Stimulated activated CD8-positive, alpha-beta memory T cell treated with anti-CD3 and anti-CD28 coated beads, Interleukin-12 subunit alpha, Interleukin-12 subunit beta, amount 100 ng/mL, for 24 hours (primary cell): Measurements from ENCODE around the gene ULK1.

Experiments
- DNase-seq: peaks from one replicate; pipeline ENCODE4 v3.0.0-alpha.2; 2020; ENCODE audit errors: extremely low read depth

ULK1 gene

GRCh38 chr12:131908092-131909080 lies 14.0 kb downstream of the ULK1 start:
- DNase-seq, result no peak

DNA sequence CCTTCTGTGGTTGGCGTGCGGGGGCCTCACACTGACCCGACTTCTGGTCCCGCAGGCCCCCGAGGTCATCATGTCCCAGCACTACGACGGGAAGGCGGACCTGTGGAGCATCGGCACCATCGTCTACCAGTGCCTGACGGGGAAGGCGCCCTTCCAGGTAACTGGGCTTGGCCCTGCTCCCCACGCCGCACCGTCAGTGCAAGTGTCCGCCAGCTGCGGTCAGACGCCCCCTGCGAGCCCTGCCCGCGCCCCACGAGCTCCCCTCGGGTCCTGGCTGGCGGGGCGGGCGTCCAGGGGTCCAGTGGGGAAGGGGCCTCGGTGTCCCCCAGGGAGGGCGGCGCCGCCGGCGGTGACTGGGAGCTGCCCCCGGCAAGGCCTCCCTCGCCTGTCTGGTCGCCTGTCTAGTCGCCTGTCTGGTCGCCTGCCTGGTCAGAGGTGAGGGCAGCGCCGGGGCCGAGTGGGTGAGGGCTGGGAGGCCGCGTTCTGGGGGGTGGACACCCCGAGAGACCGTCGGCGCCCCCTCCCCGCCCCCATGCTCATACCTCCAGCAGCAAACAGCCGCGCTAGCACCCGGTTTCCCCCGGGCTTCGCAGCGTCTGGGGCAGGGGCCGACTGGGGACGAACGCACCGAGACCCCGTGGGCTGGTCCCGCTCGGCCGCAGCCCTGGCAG lies 14.8 kb downstream of the ULK1 start:
- no peak for DNase-seq

DNA sequence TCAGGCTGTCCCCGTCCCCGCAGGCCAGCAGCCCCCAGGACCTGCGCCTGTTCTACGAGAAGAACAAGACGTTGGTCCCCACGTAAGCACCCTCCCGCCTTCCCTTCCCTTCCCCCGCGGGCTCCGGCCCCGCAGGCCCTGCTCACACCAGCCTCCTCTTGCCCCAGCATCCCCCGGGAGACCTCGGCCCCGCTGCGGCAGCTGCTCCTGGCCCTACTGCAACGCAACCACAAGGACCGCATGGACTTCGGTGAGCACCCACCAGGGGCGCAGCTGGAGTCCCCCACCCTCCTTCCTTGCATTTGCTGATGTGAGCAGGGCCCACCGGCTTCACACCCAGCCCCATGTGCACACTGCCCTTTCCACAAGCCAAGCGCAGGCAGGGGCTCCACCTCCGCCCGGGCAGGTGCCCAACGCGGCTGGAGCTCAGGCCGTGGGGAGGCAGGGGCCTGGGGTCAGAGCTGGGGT lies 15.4 kb downstream of the ULK1 start:
- no peak for DNase-seq

- DNase-seq, result no peak
Measured at GRCh38 chr12:131910302-131911027, 16.0 kb downstream of the ULK1 start.

- DNase-seq, result no peak
Measured at GRCh38 chr12:131911028-131911650, 16.7 kb downstream of the ULK1 start.

DNA sequence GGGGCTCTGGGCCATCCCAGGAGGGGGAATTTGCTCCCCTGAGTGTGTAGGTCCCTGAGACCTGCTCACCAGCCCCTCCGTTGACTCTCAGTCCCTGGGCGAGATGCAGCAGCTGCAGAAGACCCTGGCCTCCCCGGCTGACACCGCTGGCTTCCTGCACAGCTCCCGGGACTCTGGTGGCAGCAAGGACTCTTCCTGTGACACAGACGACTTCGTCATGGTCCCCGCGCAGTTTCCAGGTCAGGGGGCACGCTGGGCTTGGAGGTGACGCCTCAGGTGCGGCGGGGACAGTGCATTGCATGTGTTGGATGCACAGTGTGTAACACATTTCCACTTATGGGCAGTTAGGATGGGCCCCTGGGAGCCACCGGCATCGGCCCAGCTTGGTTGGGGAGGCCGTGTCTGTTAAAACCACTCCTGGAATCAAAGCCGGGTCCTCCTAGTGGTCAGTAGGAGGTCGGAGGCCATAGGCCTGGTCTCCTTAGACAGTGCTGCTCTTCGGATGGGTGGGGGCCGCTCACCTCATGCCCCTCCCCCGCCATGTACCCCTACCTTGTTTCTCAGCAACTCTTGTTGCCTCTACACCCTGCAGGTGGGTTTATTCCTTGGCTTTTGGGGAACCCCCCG lies 17.5 kb downstream of the ULK1 start:
- DNase-seq, result no peak

- no peak for DNase-seq
Measured at GRCh38 chr12:131912518-131913274, 18.3 kb downstream of the ULK1 start.

- DNase-seq, result no peak
Measured at GRCh38 chr12:131913666-131914065, 19.2 kb downstream of the ULK1 start.

- DNase-seq, result no peak
Measured at GRCh38 chr12:131914179-131914702, 19.8 kb downstream of the ULK1 start.

DNA sequence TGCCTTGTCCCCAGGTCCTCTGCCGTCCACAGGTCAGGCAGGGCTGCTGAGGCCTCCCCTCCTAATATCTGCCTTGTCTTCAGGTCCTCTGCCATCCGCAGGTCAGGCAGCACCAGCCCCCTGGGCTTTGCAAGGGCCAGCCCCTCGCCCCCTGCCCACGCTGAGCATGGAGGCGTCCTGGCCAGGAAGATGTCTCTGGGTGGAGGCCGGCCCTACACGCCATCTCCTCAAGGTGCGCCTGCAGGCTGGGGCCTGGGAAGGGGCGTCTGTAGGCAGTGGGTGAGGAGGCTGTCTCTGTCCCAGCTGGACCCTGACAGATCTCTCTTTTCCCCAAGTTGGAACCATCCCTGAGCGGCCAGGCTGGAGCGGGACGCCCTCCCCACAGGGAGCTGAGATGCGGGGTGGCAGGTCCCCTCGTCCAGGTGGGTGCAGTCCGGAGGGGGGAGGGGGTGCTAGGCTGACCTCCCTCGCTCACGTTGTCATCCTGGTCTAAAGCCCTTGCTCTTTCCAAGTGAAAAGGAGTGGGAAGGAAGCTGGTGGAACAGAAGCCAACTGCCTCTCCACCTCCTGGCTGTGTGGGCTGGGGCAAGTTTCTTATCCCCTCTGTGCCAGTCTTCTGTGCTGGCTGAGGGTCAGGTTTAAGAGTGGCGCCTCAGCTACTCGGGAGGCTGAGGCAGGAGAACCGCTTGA lies 20.7 kb downstream of the ULK1 start:
- no peak for DNase-seq

DNA sequence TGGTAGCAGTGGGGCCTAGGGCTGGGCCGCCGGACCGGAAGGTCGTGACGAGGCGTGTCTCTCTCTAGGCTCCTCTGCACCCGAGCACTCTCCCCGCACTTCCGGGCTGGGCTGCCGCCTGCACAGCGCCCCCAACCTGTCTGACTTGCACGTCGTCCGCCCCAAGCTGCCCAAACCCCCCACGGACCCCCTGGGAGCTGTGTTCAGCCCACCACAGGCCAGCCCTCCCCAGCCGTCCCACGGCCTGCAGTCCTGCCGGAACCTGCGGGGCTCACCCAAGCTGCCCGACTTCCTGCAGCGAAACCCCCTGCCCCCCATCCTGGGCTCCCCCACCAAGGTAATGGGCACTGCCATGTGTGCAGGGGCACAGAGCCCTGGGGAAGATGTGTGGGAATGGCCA lies 21.4 kb downstream of the ULK1 start:
- no peak for DNase-seq

DNA sequence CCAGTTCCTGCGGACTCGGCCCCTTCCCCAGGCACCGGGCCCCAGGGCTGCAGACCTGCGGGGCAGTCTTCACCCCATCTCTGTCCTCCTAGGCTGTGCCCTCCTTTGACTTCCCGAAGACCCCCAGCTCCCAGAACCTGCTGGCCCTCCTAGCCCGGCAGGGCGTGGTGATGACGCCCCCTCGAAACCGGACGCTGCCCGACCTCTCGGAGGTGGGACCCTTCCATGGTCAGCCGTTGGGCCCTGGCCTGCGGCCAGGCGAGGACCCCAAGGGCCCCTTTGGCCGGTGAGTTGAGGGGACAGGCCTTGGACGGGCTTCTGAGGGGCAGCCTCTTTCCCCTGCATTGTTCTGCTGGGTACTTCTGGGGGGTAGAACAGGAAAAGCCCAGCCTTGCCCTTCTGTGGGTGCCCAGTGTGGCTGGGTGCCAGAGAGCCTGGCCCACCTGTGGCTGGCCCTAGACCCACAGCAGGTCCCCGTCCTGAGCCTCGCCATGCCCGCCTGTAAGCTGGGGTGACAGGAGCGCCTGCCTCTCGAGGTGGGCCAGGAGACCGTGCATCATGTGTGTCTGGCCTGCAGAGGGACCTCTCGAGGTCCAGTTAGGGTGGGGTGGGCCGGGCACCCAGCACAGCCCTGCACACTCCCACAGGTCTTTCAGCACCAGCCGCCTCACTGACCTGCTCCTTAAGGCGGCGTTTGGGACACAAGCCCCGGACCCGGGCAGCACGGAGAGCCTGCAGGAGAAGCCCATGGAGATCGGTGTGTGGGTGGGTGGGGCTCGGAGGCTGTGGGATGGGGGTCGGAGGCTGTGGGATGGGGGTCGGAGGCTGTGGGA lies 22.1 kb downstream of the ULK1 start:
- no peak for DNase-seq

GRCh38 chr12:131917139-131917710 lies 22.8 kb downstream of the ULK1 start:
- DNase-seq, result no peak

DNA sequence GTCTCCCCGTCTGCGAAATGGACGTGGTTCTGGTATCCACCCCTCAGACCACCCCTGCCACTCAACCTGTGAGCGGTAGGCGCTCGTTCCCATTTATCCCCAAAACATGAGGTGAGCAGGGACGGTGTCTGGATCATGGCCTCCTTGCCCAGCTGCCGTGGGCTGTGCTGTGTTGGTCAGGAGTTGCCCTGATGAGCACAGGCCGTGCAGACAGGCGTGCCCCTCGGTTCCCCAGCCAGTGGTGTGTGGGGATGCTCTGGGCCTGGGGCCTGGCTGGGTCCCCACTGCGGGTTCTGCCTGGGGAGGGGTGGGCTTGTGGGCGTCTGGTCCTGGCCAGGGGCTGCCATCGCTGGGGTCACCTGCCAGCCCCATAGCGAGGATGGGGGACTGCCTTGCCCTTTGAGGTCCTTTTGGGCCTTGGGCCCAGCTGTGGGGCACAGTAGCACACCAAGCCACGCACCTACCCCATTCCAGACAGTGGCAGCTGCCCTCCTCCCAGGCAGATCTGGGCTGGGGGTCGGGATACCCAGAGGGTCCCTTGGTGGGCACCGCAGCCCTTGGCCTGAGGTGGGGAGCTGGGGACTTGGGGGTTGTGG lies 23.4 kb downstream of the ULK1 start:
- no peak for DNase-seq

DNA sequence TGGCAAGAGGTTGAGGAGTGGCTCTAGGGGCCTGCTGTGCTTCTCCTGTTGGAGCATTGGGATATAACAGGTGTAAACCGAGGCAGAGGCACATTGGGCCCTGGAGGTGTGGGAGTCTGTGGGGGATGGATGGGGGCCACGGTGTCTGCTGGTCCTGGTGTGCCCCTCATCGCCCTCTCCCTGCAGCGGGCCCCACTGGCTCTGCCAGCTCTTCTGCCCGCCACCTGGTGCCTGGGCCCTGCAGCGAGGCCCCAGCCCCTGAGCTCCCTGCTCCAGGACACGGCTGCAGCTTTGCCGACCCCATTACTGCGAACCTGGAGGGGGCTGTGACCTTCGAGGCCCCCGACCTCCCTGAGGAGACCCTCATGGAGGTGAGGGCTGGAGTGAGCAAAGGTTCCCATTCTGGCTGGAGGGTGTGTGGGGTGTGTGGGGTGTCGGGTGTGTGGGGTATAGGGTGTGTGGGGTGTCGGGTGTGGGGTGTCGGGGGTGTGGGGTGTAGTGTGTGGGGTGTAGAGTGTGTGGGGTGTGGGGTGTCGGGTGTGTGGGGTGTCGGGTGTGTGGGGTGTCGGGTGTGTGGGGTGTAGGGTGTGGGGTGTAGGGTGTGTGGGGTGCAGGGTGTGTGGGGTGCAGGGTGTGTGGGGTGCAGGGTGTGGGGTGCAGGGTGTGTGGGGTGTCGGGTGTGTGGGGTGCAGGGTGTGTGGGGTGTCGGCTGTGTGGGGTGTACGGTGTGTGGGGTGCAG lies 24.1 kb downstream of the ULK1 start:
- DNase-seq, result no peak

- DNase-seq, result no peak
Measured at GRCh38 chr12:131919051-131919347, 24.6 kb downstream of the ULK1 start.

- no peak for DNase-seq
Measured at GRCh38 chr12:131919366-131920156, 25.1 kb downstream of the ULK1 start.
